HG02870 (cell line): ENCODE data around the gene C6orf141.

Experiments used
- ATAC-seq: cut with Tn5 transposase; IDR thresholded peaks from one replicate; pipeline ENCODE4 v1.9.1; 2021; ENCODE audit warnings: mild to moderate bottlenecking, moderate library complexity; ENCODE audit not compliant: unreplicated experiment

The C6orf141 gene

DNA sequence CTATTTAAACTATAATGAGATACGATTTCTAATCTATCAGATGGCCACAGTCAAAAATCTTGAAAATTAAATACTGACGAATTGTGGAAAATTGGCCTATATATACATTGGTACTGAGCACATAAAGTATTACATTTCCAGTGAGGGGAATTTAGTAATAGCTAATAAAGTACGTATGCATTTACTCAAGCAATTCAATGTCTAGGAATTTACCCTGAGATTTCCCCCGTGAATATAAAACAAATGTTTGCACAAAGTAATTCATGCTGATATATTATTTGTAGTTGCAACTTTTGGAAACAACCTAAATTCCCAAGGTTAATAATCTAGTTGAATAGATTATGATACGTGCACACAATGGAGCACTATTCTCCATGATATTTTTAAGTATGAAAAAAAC lies 14.7 kb upstream of the C6orf141 start:
- ATAC-seq, result no peak

DNA sequence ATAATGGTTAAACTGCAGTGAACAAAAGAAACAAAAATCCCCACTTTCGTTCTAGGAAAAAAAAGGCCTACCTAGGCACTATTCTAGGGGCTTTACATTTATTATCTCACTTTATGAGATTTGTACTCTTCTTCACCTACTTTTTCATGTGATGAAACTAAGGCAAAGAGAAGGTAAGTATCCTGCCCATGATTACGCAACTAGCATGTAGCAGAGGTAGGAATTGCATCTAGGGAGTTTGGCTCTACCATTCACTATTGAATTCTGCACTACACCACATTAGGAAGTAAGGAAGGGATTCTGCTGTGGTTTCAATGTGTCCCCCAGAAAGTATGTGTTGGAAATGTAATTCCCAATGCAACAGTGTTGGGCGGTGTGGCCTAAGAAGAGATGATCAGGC lies 11.4 kb upstream of the C6orf141 start:
- no peak for ATAC-seq

DNA sequence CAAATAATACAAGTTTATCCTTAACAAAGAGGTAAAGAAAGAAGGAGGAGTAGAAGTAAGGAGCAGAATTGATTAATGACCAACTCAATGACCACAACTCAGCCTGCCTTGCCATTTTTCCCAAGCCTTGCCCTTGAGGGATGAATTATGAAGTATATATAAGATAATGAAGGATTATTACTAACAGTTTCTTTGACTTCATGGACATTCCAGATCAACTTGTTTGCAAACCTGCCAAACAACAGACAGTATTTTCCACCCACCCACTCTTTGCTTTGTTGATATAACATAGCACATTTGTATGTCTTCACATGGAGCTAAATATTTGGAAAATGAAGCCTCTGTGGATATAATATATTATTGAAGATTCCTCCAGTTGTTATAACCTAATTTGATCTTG lies 9.9 kb upstream of the C6orf141 start:
- no peak for ATAC-seq

DNA sequence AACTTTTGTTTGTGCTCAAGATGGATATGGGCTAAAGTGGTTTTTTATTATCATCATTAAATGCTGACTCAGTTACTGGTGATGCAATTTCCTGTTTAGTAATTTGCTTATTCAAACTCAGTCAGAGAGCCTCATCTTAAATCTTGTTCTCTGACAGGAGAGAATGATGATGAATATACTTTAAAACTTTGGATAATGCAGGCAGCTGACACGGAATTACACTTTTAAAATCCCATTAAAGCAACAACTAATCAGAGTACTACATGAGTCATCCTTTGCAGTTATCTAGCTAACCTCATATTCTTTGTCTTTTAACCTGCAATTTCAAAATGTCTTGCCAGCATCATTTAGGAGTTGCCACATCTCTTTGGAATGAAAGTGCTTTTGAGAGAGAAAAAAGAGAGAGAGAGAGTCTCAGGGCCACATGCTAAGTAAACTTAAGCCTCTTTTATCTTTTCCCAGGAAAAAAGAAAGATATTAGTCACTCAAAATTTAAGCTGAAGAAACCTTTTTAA lies 9.2 kb upstream of the C6orf141 start:
- no peak for ATAC-seq

DNA sequence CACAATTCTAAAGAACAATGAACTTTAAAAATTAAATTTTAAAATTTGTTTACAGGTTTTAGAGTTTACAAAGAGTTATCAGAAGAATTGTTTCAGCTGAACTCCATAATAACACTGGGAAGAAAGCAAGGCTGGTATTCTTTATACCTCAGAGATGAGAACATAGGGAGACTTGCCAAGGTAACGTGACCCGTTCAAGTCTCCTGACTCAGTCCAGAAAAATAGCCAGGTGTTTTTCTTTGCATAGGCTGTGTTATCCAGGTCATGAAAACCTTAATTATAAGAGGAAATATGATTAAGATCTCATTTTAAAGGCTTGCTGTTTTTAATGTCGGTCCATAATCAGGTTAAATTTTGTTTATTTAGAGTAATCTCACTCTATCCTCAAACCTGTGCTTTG lies 8.5 kb upstream of the C6orf141 start:
- no peak for ATAC-seq

DNA sequence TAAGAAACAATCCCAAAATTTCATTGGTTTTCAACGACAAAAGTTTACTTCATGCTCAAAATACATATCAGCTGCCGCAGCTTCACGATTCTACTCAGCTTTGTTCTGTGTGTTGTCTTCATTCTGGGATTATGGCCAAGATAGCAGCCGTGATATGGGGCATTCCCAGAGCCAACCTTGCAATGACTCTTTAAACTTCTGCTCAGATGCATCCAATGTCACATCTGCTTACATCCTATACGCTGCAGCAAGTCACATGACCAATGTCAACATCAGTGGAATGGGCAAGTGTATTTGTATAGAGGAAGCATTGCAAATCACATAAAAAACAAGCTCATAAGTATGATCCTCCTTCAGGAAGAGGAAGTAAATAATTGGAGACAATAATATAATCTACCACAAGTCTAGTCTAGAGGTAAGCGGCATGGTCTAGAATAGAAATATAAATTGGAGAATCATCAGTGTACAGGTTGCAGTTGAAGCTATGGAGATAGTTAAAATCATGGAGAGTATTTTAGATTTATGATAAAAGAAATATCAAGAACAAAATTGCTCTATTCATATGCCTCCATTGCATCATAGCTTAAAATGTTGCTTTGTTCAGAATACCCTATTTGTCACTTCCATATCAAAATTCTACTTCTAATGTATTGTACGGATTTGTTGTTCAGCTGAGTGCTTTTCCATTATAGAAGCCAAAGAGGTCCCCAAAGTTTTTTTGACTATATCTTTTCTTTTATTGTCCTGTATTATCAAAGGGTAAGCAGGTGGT lies 7.2 kb upstream of the C6orf141 start:
- ATAC-seq, result no peak

DNA sequence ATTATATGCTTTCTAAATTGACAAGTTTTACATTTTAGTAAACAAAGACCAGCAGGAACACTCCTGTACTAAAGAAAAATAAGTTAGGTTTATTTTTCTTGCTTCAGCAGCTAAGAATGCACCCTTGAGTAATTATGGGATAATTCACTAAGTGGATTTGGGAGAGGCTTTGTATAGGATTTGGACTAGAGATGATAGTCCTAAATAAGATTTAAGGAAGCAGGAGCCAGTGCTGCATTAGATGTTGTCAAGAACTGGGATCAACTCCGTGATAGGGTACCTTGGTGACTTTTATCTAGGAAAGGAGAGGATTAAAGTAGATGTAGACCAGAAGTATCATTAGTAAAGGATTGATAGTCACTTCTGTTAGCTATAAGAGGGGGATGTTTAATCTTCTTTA lies 4.1 kb upstream of the C6orf141 start:
- ATAC-seq, result no peak

DNA sequence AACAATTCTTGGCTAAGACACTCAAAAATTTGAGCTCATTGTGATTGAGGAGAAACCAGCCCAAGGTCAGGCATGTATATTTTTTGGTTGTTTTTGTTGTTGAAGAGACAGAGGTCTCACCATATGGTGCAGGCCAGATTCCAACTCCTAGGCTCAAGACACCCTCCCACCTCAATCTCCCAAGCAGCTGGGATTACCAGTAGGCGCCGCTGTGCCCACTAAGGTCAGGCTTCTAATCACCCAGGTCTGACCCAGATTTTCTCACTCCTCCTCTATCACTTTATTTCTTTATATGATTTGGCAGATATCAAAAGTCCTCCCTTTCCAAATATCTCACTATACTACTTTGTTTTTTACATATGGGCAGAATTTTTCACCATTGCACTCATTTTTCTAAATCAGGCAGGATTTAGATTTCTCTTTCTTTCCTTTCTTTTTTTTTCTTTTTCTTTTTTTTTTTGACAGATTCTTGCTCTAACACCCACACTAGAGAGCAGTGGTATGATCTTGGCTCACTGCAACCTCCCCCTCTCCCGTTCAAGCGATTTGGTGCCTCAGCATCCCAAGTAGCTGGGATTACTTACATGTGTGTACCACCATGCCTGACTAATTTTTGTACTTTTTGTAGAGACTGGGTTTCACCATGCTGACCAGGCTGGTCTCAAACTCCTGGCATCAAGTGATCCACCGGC lies 1.7 kb upstream of the C6orf141 start:
- ATAC-seq, result no peak

DNA sequence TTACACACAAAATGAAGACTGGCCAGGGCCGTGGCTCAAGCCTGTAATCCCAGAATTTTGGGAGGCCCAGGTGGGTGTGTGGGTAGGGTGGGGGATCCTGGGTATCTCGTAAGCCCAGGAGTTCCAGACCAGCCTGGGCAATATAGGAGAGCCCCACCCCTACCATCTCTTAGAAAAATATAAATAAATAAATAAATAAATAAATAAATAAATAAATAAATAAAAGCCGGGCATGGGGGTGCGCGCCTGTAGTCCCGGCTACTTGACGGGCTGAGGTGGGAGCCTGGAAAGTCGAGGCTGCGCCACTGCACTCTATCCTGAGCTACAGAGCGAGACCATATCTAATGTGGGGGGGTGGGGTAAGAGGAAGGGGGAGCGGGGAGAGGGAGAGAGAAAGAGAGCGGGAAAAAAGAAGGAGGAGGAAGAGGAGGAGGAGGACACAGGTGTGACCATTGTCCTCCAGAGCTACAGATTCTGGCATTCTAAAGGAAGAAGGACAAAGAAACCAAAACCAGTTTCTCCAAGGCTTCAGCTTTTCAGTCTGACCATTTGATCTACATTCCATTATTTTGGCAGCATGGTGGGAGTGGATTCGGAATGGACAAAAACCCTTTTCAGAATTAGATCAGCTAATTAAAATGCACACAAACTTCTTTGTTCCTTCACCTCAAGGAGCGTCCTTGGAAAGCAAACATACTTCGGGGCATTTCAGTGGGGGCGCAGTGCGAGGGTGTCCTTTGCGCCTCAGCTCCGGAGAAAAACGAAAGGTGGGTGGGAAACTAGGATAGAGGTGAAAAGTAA lies 577 bp upstream of the C6orf141 start:
- ATAC-seq, result no peak

DNA sequence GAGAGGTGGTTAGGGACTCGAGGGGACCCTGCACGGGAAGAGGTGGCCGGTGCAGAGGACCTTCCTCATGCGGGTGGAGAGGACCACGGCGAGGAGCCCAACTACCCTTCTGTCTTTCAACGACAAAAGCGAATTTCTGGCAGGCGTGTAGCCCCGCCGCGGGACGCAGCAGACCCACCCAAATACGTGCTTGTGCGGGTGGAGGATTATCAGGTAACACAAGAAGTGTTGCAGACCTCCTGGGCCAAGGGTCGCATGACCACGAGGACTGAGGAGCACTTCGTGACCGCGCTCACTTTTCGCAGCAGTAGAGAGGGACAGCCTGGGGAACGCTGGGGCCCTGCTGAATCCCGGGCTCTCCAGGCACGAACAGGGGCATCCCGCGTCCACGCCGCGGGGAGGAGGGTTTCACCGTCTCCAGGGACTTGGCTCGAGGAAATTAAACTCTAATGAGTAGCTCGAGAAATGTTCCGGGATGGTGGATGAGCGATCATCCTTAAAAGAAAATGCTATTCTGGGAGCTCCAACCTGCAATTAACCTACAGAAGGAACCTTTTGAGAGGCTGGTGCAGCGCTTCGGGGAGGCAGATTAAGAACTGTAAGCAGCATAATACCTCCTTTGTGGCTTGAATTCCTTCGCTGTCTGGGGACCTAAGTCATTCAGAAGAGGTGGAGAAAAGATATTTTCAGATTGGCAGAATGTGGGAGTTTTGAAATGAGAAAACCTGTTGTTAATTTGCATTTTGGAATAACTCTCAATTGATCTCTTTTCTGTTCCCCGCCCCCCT lies 804 bp downstream of the C6orf141 start:
- ATAC-seq, result peak; percentile 42

DNA sequence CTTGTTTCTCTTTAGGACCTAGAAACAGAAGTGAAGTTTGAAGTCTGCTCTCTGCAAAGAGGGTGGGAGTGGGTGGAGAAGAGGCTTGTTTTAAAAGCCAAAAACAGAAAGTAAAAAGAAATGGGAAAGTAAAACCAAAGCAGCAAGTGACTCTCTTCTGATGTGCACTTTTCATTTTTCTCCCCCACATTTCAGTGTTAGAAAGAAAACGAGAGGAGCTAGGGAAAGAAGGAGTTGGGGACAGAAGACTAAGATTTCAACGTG lies 1.3 kb downstream of the C6orf141 start:
- ATAC-seq, result peak; percentile 60

DNA sequence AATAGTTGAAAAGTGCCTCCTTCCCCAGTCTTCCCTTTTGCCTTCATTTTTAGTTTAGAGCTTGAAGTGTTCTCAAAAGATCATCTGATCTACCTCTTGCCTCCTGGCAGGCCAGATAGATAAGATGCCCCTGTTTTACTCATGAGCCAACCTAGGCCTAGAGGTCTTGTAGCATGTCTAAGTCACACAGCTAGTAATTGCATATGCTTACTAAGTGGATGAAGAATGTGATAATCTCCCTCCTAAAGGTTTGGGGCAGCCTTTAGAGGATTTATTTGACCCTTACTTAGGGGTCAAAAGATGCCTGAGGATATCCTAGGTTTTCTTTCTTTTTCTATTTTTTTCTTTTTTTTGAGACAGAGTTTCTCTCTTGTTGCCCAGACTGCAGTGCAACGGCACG lies 2.1 kb downstream of the C6orf141 start:
- ATAC-seq, result no peak

DNA sequence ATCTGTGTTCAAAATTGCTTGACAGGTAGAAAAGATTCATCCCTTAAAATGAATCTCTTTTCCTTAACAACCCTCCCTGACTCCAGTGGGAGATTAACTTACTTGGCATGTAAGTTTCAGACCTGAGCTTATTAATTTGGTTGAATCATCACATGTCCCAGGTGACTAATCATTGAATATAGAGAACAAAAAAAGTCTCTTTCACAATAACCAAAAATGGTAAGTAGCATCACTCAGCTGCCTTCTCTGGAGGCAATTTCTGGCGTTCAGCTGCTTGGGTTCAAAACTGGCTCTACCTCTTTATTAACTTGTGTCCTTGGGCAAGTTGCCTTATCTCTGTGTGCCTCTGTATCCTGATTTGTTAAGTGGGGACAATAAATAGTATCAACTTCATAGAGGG lies 2.9 kb downstream of the C6orf141 start:
- ATAC-seq, result no peak

DNA sequence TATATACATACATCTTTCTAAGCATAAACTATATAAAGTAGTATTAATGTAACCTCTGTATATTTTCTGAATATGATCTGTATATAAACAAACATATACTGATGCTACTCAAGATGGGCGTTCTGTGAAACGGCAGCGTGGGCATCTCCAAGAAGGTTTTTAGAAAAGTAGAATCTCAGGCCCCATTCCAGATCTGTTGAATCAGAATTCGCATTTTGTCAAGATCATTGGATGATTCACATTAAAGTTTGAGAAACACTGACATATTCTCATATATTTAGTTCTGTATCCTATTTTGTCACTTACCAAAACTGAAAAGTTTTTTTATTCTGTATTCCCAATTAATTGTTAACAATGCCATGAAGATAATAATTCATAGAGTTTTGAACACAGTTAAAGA lies 5.5 kb downstream of the C6orf141 start:
- ATAC-seq, result no peak

DNA sequence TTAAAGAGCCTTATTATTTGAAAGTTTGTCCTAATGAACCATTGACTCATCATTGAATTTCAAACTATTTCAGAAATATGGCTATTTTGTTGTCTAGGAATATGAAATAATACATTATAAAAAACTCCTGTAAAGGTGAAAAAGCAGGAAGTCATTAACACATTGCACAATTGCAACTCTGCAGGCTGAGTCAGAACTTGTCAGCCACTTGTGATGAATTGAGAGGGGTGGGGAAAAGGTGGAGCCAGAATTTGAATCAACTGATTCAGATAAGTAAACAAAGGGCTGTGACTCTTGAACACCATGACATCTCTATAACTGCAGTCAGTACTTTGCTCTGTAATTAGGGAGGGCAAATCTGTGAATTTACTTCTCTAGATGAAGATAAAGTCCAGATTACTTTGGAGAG lies 6.0 kb downstream of the C6orf141 start:
- ATAC-seq, result no peak

DNA sequence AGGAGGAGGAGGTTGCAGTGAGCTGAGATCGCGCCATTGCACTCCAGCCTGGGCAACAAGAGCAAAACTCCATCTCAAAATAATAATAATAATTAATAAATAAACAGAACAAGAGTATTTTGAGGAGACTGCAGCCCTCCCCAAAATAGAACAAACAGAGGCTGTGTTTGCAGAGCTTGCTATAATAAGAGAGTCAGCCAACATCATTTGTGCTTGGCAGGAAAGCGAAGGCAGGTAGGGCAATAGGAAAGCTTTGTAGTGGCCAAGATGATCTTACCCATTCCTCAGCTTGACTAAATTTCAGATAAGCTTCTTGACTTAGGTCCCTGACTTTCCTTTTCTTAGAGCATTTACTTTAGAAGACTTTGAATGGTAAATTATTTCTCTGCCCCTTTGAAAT lies 6.7 kb downstream of the C6orf141 start:
- ATAC-seq, result no peak

DNA sequence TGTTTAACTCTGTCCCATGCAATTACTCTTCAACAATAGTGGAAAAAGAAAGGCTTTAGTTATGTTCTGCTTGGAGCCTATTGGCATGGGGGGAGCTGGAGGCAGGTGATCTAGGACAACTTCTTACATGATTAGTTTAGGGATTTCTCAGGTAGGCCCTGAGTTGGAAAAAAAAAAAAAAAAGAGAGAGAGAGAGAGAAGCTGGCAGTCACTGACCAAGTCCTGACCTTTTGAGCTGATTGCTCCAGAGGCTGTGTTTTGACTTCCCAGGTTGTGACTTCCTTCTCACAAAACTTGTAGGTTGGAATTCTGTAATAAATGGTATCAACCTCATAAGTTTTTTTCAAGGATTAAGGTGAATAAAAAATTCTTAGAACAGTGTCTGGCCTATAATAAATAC lies 7.8 kb downstream of the C6orf141 start:
- ATAC-seq, result no peak

DNA sequence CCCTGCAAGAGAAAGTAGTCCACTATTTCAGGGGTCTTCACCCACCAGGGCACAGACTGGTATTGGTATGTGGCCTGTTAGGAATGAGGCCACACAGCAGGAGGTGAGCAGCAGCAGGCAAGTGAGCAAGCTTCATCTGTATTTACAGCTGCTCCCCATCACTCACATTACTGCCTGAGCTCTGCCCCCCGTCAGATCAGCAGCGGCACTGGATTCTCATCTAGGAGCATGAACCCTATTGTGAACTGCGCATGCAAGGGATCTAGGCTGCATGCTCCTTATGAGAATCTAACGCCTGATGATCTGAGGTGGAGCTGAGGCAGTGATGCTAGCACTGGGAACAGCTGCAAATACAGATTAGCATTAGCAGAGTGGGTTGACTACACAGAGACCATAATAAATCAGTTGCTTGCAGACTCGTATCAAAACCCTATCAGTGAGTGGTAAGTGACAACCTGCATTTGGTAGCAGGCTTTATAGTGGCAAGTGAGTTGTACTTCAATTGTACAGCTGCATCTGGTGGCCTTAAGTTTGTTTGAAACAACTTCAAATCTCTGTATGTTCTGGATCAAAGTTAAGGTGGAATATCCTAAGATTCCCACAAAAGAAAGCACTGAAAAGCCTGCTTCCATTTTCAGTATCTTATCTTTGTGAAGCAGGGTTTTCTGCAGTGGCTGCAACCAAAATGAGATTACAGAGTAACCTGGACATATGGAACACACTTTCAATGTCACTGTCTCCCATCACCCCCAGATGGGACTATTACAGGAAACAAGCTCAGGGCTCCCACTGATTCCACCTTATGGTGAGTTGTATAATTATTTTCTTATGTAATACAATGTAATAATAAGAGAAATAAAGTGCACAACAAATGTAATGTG lies 12.8 kb downstream of the C6orf141 start:
- ATAC-seq, result no peak

DNA sequence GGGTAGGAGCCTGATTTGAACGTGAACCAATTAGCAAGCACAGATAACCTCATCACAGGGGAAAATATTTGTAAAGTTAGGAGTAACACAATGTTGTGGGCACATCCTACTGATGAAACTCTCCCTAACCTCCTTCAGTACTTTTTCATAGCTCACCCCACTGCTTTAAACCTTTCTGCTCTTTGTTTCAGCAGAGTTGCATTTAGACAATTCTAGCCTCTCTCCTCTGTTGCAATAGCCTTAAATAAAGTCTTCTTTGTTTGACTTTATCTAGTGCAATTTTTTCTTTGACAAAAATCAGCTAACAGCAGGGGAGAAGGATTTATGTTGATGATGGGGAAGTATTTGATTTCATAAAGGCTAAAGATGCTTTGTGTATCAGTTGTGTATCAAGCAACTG lies 14.1 kb downstream of the C6orf141 start:
- no peak for ATAC-seq

DNA sequence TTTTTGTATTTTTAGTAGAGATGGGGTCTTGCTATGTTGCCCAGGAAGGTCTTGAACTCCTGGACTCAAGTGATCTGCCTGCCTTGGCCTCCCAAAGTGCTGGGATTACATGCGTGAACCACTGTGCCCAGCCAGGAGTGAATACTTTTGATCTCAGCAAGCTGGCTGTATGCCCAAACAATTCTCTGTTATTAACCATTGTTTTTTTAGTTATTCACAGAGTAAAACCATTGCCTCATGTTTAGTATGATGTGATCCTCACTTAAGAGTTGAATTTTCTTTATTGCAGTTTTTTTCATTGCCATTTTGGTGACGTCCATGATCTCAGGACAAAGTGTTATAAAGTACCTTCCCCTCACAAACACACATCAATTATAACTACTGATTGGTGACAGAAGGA lies 14.8 kb downstream of the C6orf141 start:
- no peak for ATAC-seq
